HG03280 (cell line): Measurements from ENCODE around the gene PKP1.

ENCODE experiments used
- ATAC-seq: cut with Tn5 transposase; IDR thresholded peaks from one replicate; pipeline ENCODE4 v1.9.1; 2021; ENCODE audit warnings: mild to moderate bottlenecking, moderate library complexity; ENCODE audit not compliant: unreplicated experiment

Gene PKP1

DNA sequence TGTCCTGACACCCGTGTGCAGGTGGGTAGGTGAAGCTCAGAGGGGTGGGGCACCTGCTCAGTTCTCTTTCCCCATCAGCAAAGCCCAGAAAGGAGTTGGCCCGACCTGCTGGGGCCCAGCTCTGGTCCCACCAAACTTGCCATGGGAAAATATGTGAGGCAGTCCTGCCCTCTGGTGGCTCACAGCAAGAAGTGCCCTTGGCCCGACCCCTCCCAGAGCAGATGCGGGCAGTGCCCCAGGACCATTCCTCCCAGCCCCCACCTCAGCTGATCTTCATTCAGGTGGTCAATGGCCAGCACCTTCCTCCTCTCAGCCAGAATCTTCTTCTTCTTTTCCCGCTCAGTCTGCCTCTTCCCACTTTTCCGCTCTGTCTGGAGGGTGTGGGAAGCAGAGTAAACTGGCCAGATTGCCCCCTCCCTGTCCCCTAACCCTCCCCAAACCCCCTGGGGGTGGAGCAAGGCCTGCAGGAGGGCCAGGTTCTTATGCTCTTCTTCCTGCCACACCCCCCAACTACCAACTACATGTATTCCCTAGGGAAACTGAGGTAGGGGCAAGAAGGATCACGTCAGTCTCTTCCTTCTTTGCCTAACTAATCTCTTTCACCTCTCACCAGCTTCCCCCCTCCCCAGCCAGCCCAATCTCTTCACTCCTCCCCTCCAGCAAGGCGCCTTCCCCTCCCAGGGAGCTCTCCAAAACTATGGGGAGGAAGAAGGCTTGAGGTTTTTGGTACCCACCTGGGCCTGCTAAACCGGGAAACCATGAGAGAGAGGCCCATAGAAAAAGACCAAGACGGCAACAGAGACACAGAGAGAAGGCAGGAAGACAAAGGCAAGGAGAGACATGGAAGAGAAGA is 78.6 kb downstream of the PKP1 start:
- no peak for ATAC-seq

- no peak for ATAC-seq
These were observed 79.6 kb downstream of the PKP1 start for GRCh38 chr1:201362906-201363305.

DNA sequence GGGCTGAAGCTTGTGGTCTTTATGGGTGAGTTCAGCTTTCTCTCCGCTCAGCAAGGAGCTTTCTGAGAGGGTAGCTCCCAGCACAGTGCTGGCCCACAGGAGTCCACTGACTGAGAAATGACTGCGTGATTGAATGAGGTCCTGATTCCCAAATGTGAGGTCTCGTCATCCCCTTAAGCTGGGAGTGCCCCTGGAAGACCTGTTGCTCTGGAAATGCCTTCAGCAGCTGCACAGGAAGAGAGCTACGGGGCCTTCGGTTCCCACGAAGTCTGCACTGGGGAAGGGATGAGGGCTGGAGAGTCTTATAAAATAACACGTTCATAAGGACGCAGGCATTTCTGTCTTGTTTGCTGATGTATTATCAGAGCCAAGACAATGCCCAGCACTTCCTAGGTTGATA is 80.2 kb downstream of the PKP1 start:
- ATAC-seq, result no peak

DNA sequence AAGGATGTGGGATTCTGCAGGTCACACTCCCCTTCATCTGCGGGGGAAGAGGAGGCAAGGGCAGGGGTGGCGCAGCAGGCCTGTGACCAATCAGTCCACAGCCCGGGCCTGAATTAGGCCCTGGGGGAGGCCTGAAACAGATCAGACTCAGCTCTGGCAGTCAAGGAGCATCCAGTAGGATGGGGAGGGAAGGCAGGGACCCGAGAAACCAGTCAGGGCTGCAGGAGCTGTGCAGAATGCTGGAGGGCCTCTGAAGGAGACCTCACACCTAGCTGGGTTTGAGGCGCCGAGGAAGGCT is 81.5 kb downstream of the PKP1 start:
- no peak for ATAC-seq

- no peak for ATAC-seq
These were observed 81.9 kb downstream of the PKP1 start for GRCh38 chr1:201365251-201365650.

DNA sequence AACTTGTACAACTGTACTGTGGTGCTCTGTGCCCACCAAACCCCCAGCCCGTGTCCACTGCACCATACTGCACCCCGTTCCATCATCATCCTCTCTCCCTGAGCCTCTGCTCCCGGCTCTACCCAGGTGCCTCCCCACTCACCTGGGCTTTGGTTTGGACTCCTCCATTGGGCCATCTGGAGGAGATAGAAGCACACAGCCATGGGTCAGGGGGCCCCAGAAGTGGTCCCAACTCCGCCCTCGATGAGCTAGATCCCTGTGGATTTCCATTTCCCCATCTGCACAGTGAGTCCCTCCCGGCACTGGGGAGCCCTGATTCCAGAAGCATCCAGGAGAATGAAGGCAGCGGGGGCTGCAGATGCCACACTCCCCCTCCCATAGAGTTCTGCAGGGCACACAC is 83.4 kb downstream of the PKP1 start:
- no peak for ATAC-seq

DNA sequence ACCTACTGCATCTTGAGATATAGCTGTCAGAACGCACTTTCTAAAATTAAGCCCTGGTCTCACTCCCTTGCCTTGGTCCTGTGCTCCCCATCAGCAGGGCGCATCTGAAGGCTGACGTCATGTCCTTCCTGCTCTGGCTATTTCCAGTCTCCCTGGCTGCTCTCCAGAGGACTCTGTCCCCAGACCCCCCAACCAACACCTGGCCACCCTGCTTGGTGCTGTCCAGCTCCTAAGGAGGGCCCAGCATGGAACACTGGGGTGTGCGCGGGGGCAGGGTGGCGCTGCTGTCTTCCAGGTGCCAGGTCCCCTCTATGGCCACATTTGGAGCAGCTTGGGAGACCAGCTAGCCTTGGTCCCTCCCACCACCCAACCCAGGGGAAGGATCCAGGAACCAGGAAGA is 85.9 kb downstream of the PKP1 start:
- ATAC-seq, result no peak

DNA sequence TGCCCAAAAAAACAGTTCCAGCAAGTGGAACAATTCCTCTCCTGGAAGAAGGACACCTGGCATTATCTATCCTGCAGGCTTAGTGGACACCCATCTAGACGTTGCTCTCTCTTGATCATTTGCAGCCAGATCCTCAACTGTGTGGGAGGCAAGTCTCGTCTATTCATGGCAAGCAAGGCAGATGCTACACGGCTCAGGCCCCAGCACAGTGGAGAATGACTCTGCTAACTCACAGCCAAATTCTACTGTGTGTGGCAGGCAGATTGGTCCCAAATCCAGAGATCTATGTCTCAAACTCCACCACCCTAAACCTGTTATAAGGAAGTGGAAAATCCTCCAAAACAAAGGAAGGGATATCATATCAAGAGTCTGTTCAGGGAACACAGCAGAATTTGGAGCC is 87.2 kb downstream of the PKP1 start:
- no peak for ATAC-seq

DNA sequence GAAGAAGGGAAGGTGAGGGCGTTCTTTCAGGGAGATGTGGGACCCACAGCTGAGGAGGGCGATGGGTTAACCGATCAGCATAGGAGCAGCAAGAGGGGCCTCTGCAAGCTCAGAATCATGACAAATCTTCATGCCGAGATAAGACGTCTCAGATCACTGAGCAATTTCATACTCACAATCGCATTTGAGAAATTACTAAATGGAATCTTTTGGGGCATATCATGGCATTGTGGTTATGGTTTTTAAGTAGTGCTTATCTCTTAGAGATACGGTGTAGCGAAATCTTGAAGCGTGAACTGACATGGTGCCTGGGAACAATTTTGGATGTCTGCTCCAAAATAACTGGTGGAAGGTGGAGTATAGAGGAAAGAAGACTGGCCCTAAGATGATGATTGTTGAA is 88.0 kb downstream of the PKP1 start:
- no peak for ATAC-seq

DNA sequence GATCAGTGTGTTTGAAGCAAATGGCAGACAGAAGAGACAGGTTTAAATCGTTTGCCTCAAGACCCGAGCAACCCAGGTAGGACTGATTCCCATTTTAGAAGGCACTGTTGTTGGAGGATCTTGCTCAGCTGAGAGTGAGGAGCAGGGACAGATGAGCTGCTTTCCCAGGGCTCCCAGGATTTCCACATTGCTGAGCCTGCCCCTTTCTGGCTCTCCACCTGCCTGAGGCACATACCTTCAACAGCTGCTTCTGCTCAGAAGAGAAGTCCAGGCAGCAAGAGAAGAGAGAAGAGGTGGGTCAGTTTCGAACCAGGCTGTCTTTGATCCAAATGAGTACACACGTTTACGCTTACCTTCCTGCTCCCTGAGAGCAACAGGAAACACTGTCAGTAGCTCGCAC is 88.5 kb downstream of the PKP1 start:
- ATAC-seq, result no peak

DNA sequence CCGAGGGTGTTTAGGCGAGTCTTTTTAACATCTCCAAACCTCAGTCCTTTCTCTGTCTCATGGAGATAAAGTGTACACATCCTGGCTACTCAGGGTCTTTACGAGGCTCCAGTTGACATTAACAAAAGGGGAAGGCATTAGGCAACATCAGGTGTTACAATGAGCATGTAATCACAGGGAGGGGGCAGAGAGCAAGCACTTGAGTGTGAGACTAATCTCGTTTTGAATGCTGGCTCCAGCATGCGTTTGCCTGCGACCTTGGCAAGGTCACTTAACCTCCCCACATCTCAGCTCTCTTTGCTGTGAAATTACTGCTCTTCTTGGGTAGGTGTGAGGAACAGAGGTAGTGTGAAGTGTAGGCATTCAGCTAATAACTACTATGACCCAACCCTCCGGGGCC is 91.1 kb downstream of the PKP1 start:
- no peak for ATAC-seq

DNA sequence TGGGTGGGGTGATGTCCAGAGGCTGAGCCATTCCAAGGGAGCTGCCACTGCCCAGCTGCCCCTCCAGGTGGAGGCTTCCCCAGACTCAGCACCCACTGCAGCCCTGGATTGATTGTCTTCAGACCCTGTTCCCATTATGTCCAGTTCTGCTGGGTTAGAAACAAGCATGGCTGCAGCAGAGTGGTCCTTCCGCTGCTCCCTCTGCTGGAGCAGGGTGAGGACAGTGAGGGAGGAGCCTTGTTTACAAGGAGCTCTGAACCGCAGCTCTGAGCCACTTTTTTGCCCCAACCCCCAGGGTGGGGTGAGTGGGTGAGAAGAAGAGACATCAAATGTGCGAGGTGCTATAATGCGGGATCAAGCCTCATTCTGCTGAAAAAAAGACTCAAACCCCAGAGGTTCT is 91.9 kb downstream of the PKP1 start:
- no peak for ATAC-seq

GRCh38 chr1:201376107-201376463 is 92.8 kb downstream of the PKP1 start:
- no peak for ATAC-seq

- ATAC-seq, result no peak
These were observed 93.4 kb downstream of the PKP1 start for GRCh38 chr1:201376464-201377374.

GRCh38 chr1:201377611-201378092 is 94.3 kb downstream of the PKP1 start, which contains the start of gene TNNT2:
TSS of gene TNNT2 (minus strand) at chr1:201377680. CDS start at chr1:201373254, 4,426 bp downstream.
- no peak for ATAC-seq

DNA sequence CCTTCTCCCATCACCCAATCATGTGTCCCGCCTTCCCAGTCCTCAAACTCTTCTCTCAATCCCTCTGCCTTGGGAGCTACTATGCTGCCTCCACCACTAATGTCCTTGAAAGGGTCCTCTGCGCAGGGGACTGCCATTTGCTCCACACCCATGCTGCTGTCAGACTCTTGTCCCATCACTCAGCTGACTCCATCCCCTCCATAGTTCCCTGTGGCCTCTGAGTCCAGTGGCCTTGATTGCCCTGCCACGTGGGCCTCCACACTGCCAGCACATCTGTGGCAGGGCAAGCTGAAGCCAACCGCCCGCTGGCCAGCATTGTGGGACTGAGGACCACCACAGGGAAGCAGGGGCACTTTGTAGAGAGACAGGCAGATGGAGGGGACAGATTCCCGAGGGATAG is 95.5 kb downstream of the PKP1 start:
- ATAC-seq, result no peak

- no peak for ATAC-seq
These were observed 96.5 kb downstream of the PKP1 start for GRCh38 chr1:201379733-201380242.

DNA sequence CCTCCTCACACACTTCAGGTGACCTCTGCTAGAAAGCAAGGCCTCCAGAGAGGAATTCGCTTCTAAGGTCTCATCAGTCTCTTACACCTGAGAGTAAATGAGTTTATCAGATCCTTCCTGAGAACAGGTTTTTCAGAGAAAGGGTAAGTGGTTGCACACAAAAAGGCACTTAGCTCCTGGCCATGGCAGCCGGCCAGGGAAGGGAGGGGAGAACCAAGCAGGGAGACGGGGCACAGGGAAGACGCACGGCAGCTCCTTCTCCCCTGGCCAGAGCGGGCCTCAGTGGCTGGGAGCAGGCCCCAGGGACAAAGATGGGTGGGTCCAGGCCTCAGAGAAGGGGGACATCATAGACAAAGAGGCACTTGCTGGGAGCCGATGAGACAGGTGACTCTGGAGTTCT is 97.8 kb downstream of the PKP1 start:
- ATAC-seq, result no peak
